ENCODE measurements around the gene CEP43. TPM values are rescaled to one million over a fixed set of nuclear protein-coding genes. Genes with fewer than 3 reads are reported as not detected.
"Not testable (repeated sequence)": the region's sequence is repeated elsewhere in the genome, so short reads cannot be mapped to it uniquely, and the experiment has no call there.

CEP43 gene, protein sequence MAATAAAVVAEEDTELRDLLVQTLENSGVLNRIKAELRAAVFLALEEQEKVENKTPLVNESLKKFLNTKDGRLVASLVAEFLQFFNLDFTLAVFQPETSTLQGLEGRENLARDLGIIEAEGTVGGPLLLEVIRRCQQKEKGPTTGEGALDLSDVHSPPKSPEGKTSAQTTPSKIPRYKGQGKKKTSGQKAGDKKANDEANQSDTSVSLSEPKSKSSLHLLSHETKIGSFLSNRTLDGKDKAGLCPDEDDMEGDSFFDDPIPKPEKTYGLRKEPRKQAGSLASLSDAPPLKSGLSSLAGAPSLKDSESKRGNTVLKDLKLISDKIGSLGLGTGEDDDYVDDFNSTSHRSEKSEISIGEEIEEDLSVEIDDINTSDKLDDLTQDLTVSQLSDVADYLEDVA
- total RNA-seq, result 10 to 100 TPM; 20.4 to 24.7 (median 24.2) TPM
- long read RNA-seq, donor 1, full-length matches to known transcripts, result 11 of 15 reads
- long read RNA-seq, donor 1, partial matches to known transcripts, result 0 of 15 reads
- long read RNA-seq, donor 1, other reads (novel, unspliced or antisense), result 4 of 15 reads
- long read RNA-seq, donor 2, full-length matches to known transcripts, result 14 of 19 reads
- long read RNA-seq, donor 2, partial matches to known transcripts, result 2 of 19 reads
- long read RNA-seq, donor 2, other reads (novel, unspliced or antisense), result 3 of 19 reads

DNA sequence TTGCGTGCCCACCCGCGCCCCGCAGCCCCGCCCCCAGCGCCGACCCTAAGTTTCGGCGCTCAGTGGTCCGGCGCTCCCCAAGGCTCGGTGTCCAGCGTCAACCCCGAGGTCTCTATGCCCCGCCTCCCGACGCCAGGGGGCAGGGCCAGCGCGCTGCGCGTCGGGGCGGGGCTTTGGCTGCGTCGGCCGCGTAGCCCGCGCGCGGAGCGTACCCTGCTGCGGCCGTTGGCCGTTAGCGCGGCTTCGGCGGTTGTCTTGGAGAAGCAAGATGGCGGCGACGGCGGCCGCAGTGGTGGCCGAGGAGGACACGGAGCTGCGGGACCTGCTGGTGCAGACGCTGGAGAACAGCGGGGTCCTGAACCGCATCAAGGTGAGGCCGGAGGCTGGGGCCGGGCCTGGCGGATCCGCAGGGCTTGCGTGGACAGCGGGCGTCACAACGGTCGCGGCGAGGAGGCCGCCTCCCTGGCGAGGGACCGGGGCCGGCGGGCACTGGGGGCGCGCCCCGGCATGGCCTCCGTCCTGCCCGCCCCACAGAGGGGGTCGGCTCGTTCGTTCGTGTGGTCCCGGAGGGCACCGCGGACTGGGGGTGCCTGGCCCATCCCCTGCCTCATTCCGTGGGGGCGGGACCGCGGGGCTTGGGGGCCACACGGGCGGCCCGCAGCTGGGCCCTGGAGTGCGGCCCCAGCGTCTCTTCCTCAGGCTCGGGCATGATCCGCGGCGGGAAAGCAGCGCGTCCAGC is at the start of gene CEP43:
Gene CEP43, plus strand, starts transcription at position 253 of the 739 bp plus-strand sequence. Its CDS starts 16 bp downstream, at position 269.
- ATAC-seq (peak; percentile 95), DNase-seq (peak; percentile 94 to 96 (median 96))
- H3K9me3 ChIP-seq, result no peaks in the 10 kb centered on the region
- TF ChIP-seq CTCF (IDR thresholded peaks at IDR 0.05), result peak; percentile 34
- peak within 1 kb of the TSS; percentile 99 for H3K4me3 ChIP-seq
- H3K4me1 ChIP-seq (ENCODE audit: low read depth), result peaks cover 5% of the 10 kb centered on the region
- intact Hi-C loops (cut with DNase I, micrococcal nuclease), result loop anchor here in 1 of 2 donors (10.0 kb wide), 1 partner anchor 145 kb away; no protein-coding TSS in a partner anchor
- H3K36me3 ChIP-seq (ENCODE audit: low read depth), result peaks cover 4% of the 10 kb centered on the region

DNA sequence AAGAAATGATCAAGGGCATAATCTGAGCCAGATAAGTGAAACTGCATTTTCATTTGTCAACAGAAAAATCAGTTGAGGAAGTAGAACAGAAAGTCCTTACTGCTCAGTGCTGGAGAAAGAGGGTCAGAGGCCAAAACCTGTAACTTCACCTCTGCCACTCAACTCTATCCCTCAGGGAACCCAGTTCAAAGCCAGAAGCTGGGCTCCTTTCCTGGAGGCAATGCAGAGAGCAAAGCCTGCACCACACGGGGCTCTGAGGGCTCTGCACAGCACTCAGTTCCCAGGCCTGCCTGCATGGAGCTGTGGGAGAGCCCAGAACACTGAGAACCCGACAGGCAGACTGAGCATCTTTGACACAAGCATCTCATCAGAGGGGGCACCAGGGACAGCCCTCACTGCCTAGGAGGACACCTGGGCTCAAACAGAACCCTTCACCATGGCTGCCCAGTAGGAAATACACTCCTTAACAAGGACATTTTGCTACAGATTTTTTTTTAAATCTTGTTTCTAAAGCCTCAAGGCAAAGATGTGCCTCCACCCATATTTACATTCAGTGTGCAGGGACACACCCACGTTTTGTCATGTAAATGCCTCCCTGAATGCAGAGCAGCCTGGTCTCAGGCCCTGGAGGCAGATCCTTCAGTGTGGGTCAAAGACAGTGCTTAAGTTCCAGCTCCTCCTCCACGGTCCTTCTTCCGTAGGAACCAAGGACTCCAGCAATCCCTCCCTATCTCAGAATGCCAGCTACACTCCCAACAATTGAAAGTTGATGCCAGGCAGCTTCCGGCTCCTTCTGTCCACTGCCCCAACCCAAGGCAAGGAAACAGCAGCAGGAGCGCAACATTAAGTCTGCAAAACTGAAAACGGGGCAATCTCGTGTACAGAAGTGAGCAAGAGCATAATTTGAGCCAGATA is 49.4 kb upstream of the CEP43 start:
- DNase-seq (peak in 2 of 3 donors; percentile 30 to 41), ATAC-seq (peak; percentile 66)
- intact Hi-C loops (cut with DNase I, micrococcal nuclease), result no loop called here
- Histone ChIP-seq H3K36me3 (ENCODE audit: low read depth) (no peaks in the 10 kb centered on the region), H3K9me3 (no peaks in the 10 kb centered on the region), H3K4me3 (no peak overlapping the region), H3K4me1 (ENCODE audit: low read depth) (peaks cover 25% of the 10 kb centered on the region)
- no peak for TF ChIP-seq CTCF (IDR thresholded peaks at IDR 0.05)

GRCh38 chr6:166950443-166950821 is 48.8 kb upstream of the CEP43 start:
- ATAC-seq (peak; percentile 28), DNase-seq (peak in 2 of 3 donors; percentile 36 to 60)
- H3K4me3 ChIP-seq, result no peak overlapping the region

DNA sequence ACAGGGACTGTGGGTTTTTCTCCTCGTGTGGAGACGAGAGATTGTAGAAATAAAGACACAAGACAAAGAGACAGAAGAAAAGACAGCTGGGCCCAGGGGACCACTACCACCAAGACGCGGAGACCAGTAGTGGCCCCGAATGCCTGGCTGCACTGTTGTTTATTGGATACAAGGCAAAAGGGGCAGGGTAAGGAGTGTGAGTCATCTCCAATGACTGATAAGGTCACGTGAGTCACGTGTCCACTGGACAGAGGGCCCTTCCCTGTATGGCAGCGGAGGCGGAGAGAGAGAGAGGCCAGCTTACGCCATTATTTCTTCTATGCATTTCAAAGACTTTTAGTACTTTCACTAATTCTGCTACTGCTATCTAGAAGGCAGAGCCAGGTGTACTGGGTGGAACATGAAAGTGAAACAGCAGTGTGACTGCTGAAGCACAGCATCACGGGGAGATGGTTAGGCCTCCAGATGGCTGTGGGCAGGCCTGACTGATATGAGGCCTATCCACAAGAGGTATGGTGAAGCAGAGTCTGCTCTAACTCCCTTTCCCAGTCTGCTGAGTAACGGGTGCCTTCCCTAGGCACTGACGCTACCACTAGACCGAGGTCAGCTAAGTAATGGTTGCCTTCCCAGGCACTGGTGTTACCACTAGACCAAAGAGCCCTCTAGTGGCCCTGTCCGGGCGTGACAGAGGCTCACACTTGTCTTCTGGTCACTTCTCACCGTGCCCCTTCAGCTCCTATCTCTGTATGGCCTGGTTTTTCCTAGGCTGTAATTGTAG is 48.1 kb upstream of the CEP43 start:
- H3K36me3 ChIP-seq (ENCODE audit: low read depth); H3K9me3 ChIP-seq; intact Hi-C loops (cut with DNase I, micrococcal nuclease); H3K4me3 ChIP-seq: not testable (repeated sequence)
- TF ChIP-seq CTCF (IDR thresholded peaks at IDR 0.05), result peak; percentile 40
- ATAC-seq, result peak; percentile 41
- H3K4me1 ChIP-seq (ENCODE audit: low read depth), result peaks cover 25% of the 10 kb centered on the region
- DNase-seq, result peak; percentile 78 to 85 (median 82)

More at GRCh38 chr6:166950443-166950821, 48.8 kb upstream of the CEP43 start:
- intact Hi-C loops (cut with DNase I, micrococcal nuclease), result no loop called here
- Histone ChIP-seq H3K9me3 (no peaks in the 10 kb centered on the region), H3K36me3 (ENCODE audit: low read depth) (no peaks in the 10 kb centered on the region), H3K4me1 (ENCODE audit: low read depth) (peaks cover 25% of the 10 kb centered on the region)
- no peak for TF ChIP-seq CTCF (IDR thresholded peaks at IDR 0.05)
